GM18505 (cell line): ENCODE data around the gene SCUBE3.

ENCODE experiments used
- ATAC-seq: cut with Tn5 transposase; IDR thresholded peaks from one replicate; pipeline ENCODE4 v1.9.1; 2021; ENCODE audit not compliant: unreplicated experiment
- POLR2A ChIP-seq: IDR thresholded peaks from 4 replicates; pipeline ENCODE4 v1.6.1; 2011; ENCODE audit warnings: borderline replicate concordance; ENCODE audit not compliant: insufficient read depth, insufficient read length; ENCODE audit errors: extremely low read depth

Gene SCUBE3

GRCh38 chr6:35176301-35177024 is 37.3 kb upstream of the SCUBE3 start:
- no peak for ATAC-seq
- no peak for TF ChIP-seq POLR2A

- TF ChIP-seq POLR2A = no peak
- no peak for ATAC-seq
These were observed 36.6 kb upstream of the SCUBE3 start for GRCh38 chr6:35177157-35177556.

GRCh38 chr6:35177596-35177995 is 36.2 kb upstream of the SCUBE3 start:
- ATAC-seq = no peak
- TF ChIP-seq POLR2A = no peak

- no peak for TF ChIP-seq POLR2A
- ATAC-seq = no peak
These were observed 35.7 kb upstream of the SCUBE3 start for GRCh38 chr6:35178012-35178411.

GRCh38 chr6:35178932-35179832 is 34.6 kb upstream of the SCUBE3 start:
- no peak for ATAC-seq
- no peak for TF ChIP-seq POLR2A

- no peak for TF ChIP-seq POLR2A
- no peak for ATAC-seq
These were observed 33.7 kb upstream of the SCUBE3 start for GRCh38 chr6:35179901-35180535.

- TF ChIP-seq POLR2A = no peak
- no peak for ATAC-seq
These were observed 32.3 kb upstream of the SCUBE3 start for GRCh38 chr6:35181308-35181932.

GRCh38 chr6:35181933-35182612 is 31.7 kb upstream of the SCUBE3 start:
- no peak for TF ChIP-seq POLR2A
- ATAC-seq = no peak

GRCh38 chr6:35183281-35183680 is 30.5 kb upstream of the SCUBE3 start:
- no peak for TF ChIP-seq POLR2A
- no peak for ATAC-seq

- TF ChIP-seq POLR2A = no peak
- no peak for ATAC-seq
These were observed 29.8 kb upstream of the SCUBE3 start for GRCh38 chr6:35183935-35184334.

GRCh38 chr6:35184580-35185301 is 29.0 kb upstream of the SCUBE3 start:
- ATAC-seq = no peak
- no peak for TF ChIP-seq POLR2A

GRCh38 chr6:35185302-35185681 is 28.5 kb upstream of the SCUBE3 start:
- no peak for ATAC-seq
- TF ChIP-seq POLR2A = no peak

GRCh38 chr6:35185971-35186370 is 27.8 kb upstream of the SCUBE3 start:
- no peak for ATAC-seq
- TF ChIP-seq POLR2A = no peak

GRCh38 chr6:35186571-35186970 is 27.2 kb upstream of the SCUBE3 start:
- no peak for TF ChIP-seq POLR2A
- ATAC-seq = no peak
